Adrenal gland (tissue), 5 donors: ENCODE data around the gene CCDC6.

ENCODE experiments used
- CTCF ChIP-seq, 6 experiments: fragments of 450-650 bp in 4 of 6; fragments of 200-600 bp in 2 of 6; sonication (generic) in 1 of 6; IDR thresholded peaks; 1 replicate in 5 of 6; 2 replicates in 1 of 6; pipeline versions ENCODE4 v1.5.1 to v1.8.0; 2016 to 2021; ENCODE audit warnings: antibody characterized with exemption in 6 of 6, mild to moderate bottlenecking in 2 of 6, moderate library complexity in 1 of 6
- POLR2A ChIP-seq, 2 donors: fragments of 450-650 bp; IDR thresholded peaks; one replicate each; pipeline ENCODE4 v1.6.1; 2017; ENCODE audit warnings: antibody characterized with exemption in 2 of 2, mild to moderate bottlenecking in 2 of 2, moderate library complexity in 1 of 2
- donor health status: DM: no; HTN: no; CAD: no.

- TF ChIP-seq CTCF (IDR thresholded peaks at IDR 0.05) (no peak), POLR2A (IDR thresholded peaks at IDR 0.05) (no peak)
These were observed 28.3 kb upstream of the CCDC6 start for GRCh38 chr10:59934701-59935100.
